GM12878 (cell line): ENCODE results near the gene EVX2. TPM values are rescaled to one million over a fixed set of nuclear protein-coding genes. Genes with fewer than 3 reads are reported as not detected.

ENCODE experiments used
- ATAC-seq: fragments of 200-7000 bp; cut with Tn5 transposase; 3 replicates; pipeline ENCODE4 v1.9.1; 2020; ENCODE audit warnings: mild to moderate bottlenecking, moderate library complexity
- BruUV-seq: library from RNA; stranded (reverse); fragments of 400-500 nt; replicated peaks from 2 replicates; lab custom pipeline; 2021; lab: Mats Ljungman, UMichigan
- CTCF ChIA-PET: fragments of 300-600 bp; sonication (Branson Sonifier 250); formaldehyde crosslinking; extraction: SDS; loops from one replicate; lab custom pipeline; 2021; ENCODE audit warnings: inconsistent platforms; lab: Yijun Ruan, JAX
- POLR2A ChIA-PET: fragments of 350-600 bp; formaldehyde crosslinking; extraction: SDS; loops from one replicate; lab custom pipeline; 2021; ENCODE audit warnings: inconsistent platforms; lab: Charles Lee
- RAD21 ChIA-PET: fragments of 300-600 bp; sonication (Branson Sonifier 250); formaldehyde crosslinking; loops from one replicate; lab custom pipeline; 2023; ENCODE audit warnings: antibody characterized with exemption; ENCODE audit not compliant: unreplicated experiment; lab: Charles Lee
- SMC1A ChIA-PET: fragments of 300-600 bp; sonication (Branson Sonifier 250); formaldehyde crosslinking; loops from one replicate; lab custom pipeline; 2023; ENCODE audit not compliant: unreplicated experiment, uncharacterized antibody; lab: Charles Lee
- DNase-seq: peaks from one replicate; pipeline ENCODE4 v3.0.0-alpha.2; 2011; ENCODE audit warnings: low read depth, low spot score
- FAIRE-seq: peaks from 3 replicates; lab custom pipeline; 2011; peaks lifted over from hg19 to GRCh38; lab: Jason Lieb, UNC
- H2AFZ ChIP-seq: 2 replicates; pipeline ENCODE4 v1.6.0; 2011; ENCODE audit warnings: low read depth, low read length, control low read depth; ENCODE audit not compliant: control insufficient read depth
- H3K27ac ChIP-seq: 2 replicates; pipeline ENCODE4 v1.5.1; 2011; ENCODE audit warnings: control low read depth; ENCODE audit not compliant: control insufficient read depth, insufficient read depth
- H3K27me3 ChIP-seq, 2 experiments: replicated peaks in 1 of 2; 2 replicates each; pipeline versions ENCODE4 v1.6.0 to v1.6.1; 2011; ENCODE audit warnings: low read length in 1 of 2; ENCODE audit not compliant: control insufficient read depth in 2 of 2, insufficient read depth in 2 of 2
- H3K36me3 ChIP-seq, 2 experiments: 2 replicates each; pipeline ENCODE4 v1.5.1; 2011; ENCODE audit warnings: low read length in 1 of 2; ENCODE audit not compliant: control insufficient read depth in 2 of 2, insufficient read depth in 2 of 2
- H3K4me1 ChIP-seq: 2 replicates; pipeline ENCODE4 v1.6.1; 2011; ENCODE audit warnings: mild to moderate bottlenecking, low read length, moderate library complexity, mixed read lengths; ENCODE audit not compliant: control insufficient read depth, insufficient read depth
- H3K4me2 ChIP-seq: 2 replicates; pipeline ENCODE4 v1.6.0; 2011; ENCODE audit warnings: control low read depth; ENCODE audit not compliant: control insufficient read depth, insufficient read depth
- H3K4me3 ChIP-seq: fragments of 200-600 bp; sonication (generic); 2 replicates; pipeline ENCODE4 v1.5.1; 2016
- H3K79me2 ChIP-seq: 2 replicates; pipeline ENCODE4 v1.6.0; 2011; ENCODE audit warnings: low read length; ENCODE audit not compliant: control insufficient read depth, insufficient read depth
- H3K9ac ChIP-seq: 2 replicates; pipeline ENCODE4 v1.8.0; 2011; ENCODE audit warnings: low read length, control low read depth, mixed read lengths; ENCODE audit not compliant: control insufficient read depth, insufficient read depth
- H3K9me3 ChIP-seq: replicated peaks from 3 replicates; pipeline ENCODE4 v1.5.1; 2011; ENCODE audit warnings: mild to moderate bottlenecking, low read length; ENCODE audit not compliant: control insufficient read depth, insufficient read depth
- H4K20me1 ChIP-seq: 2 replicates; pipeline ENCODE4 v1.6.0; 2011; ENCODE audit not compliant: control insufficient read depth, insufficient read depth
- BACH1 ChIP-seq: fragments of 450-650 bp; IDR thresholded peaks from 2 replicates; pipeline ENCODE4 v1.6.1; 2017; ENCODE audit warnings: mild to moderate bottlenecking, borderline replicate concordance
- BCL11A ChIP-seq: IDR thresholded peaks from 2 replicates; pipeline ENCODE4 v1.6.1; 2011; ENCODE audit warnings: low read depth, low read length
- BCL3 ChIP-seq: IDR thresholded peaks from 2 replicates; pipeline ENCODE4 v1.6.1; 2011; ENCODE audit warnings: borderline replicate concordance, low read depth, mild to moderate bottlenecking, moderate library complexity, low read length; ENCODE audit not compliant: insufficient read depth, poor library complexity, severe bottlenecking
- CBX3 ChIP-seq: fragments of 200-600 bp; sonication (generic); IDR thresholded peaks from 2 replicates; pipeline ENCODE4 v1.6.1; 2016; ENCODE audit warnings: low read depth, borderline replicate concordance
- MTA3 ChIP-seq: IDR thresholded peaks from 2 replicates; pipeline ENCODE4 v1.6.1; 2012; ENCODE audit warnings: low read length, inconsistent platforms, borderline replicate concordance
- NFIC ChIP-seq: IDR thresholded peaks from 2 replicates; pipeline ENCODE4 v1.6.1; 2012; ENCODE audit warnings: low read depth, mild to moderate bottlenecking, inconsistent platforms, low read length, moderate library complexity
- NR2C1 ChIP-seq: fragments of 450-650 bp; IDR thresholded peaks from 2 replicates; pipeline ENCODE4 v1.6.1; 2017; ENCODE audit warnings: antibody characterized with exemption, mild to moderate bottlenecking, moderate library complexity
- NRF1 ChIP-seq: conservative IDR thresholded peaks from 2 replicates; pipeline ENCODE4 v1.6.1; 2011; ENCODE audit warnings: mild to moderate bottlenecking, low read depth, low read length, improper control_type of control experiment
- PAX8 ChIP-seq: fragments of 450-650 bp; IDR thresholded peaks from 2 replicates; pipeline ENCODE4 v1.6.1; 2017; ENCODE audit warnings: mild to moderate bottlenecking, moderate library complexity
- WGBS: methylation state at CpG from one replicate; pipeline ENCODE4 v1.1.6; 2016; ENCODE audit warnings: low lambda C conversion rate; ENCODE audit not compliant: insufficient replicate concordance, insufficient coverage; ENCODE audit errors: missing lambda C conversion rate; 5-methylcytosine and 5-hydroxymethylcytosine counted together
- in situ Hi-C: fragments of 300-500 bp; cut with MboI; formaldehyde crosslinking; loops from 9 replicates; pipeline ENCODE4 v1.14.3; 2018; ENCODE audit warnings: mixed read lengths
- intact Hi-C: fragments of 100-400 bp; cut with micrococcal nuclease; formaldehyde crosslinking; loops from one replicate; pipeline ENCODE4 v1.14.2; 2022; ENCODE audit not compliant: unreplicated experiment
- polyA plus RNA-seq, 11 experiments: library from polyadenylated mRNA; depleted of rRNA in 4 of 11; unstranded in 6 of 11; stranded (reverse) in 5 of 11; fragments of >200 nt; fragmentation: Nextera tagmentation in 4 of 11; fragmentation: Illumina TruSeq in 1 of 11; extraction: Ambion mirVana in 4 of 11; extraction: Trizol in 1 of 11; gene quantifications; 1 replicate in 1 of 11; 2 replicates in 10 of 11; pipeline versions ENCODE4 v1.2.1 to v1.2.3, GENCODE V29; 2011 to 2016; ENCODE audit warnings: inconsistent platforms in 2 of 11, missing spikeins in 2 of 11, low read depth in 1 of 11
- total RNA-seq, 4 experiments: library from RNA; depleted of rRNA in 3 of 4; stranded (reverse); fragments of >200 nt in 3 of 4; fragmentation: Illumina TruSeq in 1 of 4; extraction: Trizol in 1 of 4; gene quantifications; 2 replicates each; pipeline versions ENCODE4 v1.2.1 to v1.2.3, GENCODE V29; 2013 to 2021
- TF ChIP-seq, protein P1 (sequence below): fragments of 450-650 bp; formaldehyde crosslinking; IDR thresholded peaks from 2 replicates; pipeline ENCODE4 v1.4.0; 2022; ENCODE audit warnings: mild to moderate bottlenecking, moderate library complexity
- TF ChIP-seq, protein P2 (sequence below): fragments of 450-650 bp; IDR thresholded peaks from 2 replicates; pipeline ENCODE4 v1.6.1; 2016; ENCODE audit warnings: mild to moderate bottlenecking
- TF ChIP-seq, protein P3 (sequence below): IDR thresholded peaks from 2 replicates; pipeline ENCODE4 v1.6.1; 2012; ENCODE audit warnings: low read depth, low read length, improper control_type of control experiment
- TF ChIP-seq, protein P4 (sequence below): fragments of 450-650 bp; IDR thresholded peaks from 2 replicates; pipeline ENCODE4 v1.6.1; 2017; ENCODE audit warnings: low read depth, mild to moderate bottlenecking, moderate library complexity

Gene EVX2
- total and polyA plus RNA-seq, 10 of the 15 experiments (the other 5 are each of a cell fraction or from before 2014, with no cell fraction given) = not detected

GRCh38 chr2:176121190-176122051 lies 37.7 kb upstream of the EVX2 start:
- Histone ChIP-seq H3K4me3 (no peak overlapping the region), H3K4me2 (no peak overlapping the region), H3K9me3 (peaks cover 1% of the 10 kb centered on the region; the same call in 1 of the 3 replicates), H3K36me3 (no peaks in the 10 kb centered on the region), H2AFZ (no peak overlapping the region), H4K20me1 (no peaks in the 10 kb centered on the region), H3K27me3 (peaks cover 5 to 37% of the 10 kb centered on the region in 2 experiments), H3K79me2 (no peaks in the 10 kb centered on the region), H3K27ac (no peak overlapping the region), H3K9ac (no peak overlapping the region), H3K4me1 (no peaks in the 10 kb centered on the region)
- ChIA-PET SMC1A (no interaction called here), POLR2A (no interaction called here), RAD21 (no interaction called here), CTCF (interaction anchor here (0.7 to 1.4 kb wide), 5 partner anchors 11 to 530 kb away, joined by 3 to 7 read pairs (median 4); no protein-coding TSS in a partner anchor)
- WGBS = 47% methylated on average over 51 of the region's 53 CpGs
- BruUV-seq = no TSS peak
- DNase-seq (no peak), FAIRE-seq (no peak), ATAC-seq (no peak)
- in situ Hi-C loops (loop anchor here (10.0 kb wide), 1 partner anchor 703 kb away; no protein-coding TSS in a partner anchor), intact Hi-C loops (no loop called here)
- no peak for TF ChIP-seq CBX3
- no peak for TF ChIP-seq PAX8
- no peak for TF ChIP-seq BCL11A
- TF ChIP-seq BACH1 = no peak
- TF ChIP-seq NRF1 = no peak
- no peak for TF ChIP-seq NFIC
- TF ChIP-seq, protein P1, sequence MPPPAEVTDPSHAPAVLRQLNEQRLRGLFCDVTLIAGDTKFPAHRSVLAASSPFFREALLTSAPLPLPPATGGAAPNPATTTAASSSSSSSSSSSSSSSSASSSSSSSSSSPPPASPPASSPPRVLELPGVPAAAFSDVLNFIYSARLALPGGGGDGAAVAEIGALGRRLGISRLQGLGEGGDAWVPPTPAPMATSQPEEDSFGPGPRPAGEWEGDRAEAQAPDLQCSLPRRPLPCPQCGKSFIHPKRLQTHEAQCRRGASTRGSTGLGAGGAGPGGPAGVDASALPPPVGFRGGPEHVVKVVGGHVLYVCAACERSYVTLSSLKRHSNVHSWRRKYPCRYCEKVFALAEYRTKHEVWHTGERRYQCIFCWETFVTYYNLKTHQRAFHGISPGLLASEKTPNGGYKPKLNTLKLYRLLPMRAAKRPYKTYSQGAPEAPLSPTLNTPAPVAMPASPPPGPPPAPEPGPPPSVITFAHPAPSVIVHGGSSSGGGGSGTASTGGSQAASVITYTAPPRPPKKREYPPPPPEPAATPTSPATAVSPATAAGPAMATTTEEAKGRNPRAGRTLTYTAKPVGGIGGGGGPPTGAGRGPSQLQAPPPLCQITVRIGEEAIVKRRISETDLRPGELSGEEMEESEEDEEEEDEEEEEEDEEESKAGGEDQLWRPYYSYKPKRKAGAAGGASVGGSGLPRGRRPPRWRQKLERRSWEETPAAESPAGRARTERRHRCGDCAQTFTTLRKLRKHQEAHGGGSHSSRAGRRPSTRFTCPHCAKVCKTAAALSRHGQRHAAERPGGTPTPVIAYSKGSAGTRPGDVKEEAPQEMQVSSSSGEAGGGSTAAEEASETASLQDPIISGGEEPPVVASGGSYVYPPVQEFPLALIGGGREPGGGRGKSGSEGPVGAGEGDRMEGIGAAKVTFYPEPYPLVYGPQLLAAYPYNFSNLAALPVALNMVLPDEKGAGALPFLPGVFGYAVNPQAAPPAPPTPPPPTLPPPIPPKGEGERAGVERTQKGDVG (CRISPR knock-in tag) = no peak
- TF ChIP-seq BCL3 = no peak
- TF ChIP-seq, protein P2, sequence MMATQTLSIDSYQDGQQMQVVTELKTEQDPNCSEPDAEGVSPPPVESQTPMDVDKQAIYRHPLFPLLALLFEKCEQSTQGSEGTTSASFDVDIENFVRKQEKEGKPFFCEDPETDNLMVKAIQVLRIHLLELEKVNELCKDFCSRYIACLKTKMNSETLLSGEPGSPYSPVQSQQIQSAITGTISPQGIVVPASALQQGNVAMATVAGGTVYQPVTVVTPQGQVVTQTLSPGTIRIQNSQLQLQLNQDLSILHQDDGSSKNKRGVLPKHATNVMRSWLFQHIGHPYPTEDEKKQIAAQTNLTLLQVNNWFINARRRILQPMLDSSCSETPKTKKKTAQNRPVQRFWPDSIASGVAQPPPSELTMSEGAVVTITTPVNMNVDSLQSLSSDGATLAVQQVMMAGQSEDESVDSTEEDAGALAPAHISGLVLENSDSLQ = no peak
- TF ChIP-seq, protein P3, sequence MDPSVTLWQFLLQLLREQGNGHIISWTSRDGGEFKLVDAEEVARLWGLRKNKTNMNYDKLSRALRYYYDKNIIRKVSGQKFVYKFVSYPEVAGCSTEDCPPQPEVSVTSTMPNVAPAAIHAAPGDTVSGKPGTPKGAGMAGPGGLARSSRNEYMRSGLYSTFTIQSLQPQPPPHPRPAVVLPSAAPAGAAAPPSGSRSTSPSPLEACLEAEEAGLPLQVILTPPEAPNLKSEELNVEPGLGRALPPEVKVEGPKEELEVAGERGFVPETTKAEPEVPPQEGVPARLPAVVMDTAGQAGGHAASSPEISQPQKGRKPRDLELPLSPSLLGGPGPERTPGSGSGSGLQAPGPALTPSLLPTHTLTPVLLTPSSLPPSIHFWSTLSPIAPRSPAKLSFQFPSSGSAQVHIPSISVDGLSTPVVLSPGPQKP = no peak
- no peak for TF ChIP-seq NR2C1
- no peak for TF ChIP-seq MTA3
- TF ChIP-seq, protein P4, sequence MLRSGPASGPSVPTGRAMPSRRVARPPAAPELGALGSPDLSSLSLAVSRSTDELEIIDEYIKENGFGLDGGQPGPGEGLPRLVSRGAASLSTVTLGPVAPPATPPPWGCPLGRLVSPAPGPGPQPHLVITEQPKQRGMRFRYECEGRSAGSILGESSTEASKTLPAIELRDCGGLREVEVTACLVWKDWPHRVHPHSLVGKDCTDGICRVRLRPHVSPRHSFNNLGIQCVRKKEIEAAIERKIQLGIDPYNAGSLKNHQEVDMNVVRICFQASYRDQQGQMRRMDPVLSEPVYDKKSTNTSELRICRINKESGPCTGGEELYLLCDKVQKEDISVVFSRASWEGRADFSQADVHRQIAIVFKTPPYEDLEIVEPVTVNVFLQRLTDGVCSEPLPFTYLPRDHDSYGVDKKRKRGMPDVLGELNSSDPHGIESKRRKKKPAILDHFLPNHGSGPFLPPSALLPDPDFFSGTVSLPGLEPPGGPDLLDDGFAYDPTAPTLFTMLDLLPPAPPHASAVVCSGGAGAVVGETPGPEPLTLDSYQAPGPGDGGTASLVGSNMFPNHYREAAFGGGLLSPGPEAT = no peak
